Measurements from ENCODE around the gene ADAM29.

DNA sequence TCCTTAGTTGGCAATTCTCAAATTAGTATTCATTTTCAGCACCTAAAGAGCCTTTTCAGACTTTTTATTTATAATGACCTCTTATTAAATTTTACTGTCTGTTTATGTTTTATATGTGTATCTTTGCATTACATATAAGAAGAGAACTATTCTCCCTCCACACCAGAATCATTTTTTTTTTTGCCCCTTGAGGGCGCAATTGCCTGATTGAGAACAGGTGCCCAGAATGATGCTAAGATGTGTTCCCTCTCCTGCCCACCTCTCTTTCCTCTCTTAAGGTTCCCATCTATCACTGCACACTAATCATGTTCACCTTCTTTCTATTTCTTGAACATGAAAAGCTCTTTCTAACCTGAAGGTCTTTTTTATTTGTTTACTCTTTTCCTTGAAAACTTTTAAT is 44.2 kb upstream of the ADAM29 start:
- TF ChIP-seq, protein P1, sequence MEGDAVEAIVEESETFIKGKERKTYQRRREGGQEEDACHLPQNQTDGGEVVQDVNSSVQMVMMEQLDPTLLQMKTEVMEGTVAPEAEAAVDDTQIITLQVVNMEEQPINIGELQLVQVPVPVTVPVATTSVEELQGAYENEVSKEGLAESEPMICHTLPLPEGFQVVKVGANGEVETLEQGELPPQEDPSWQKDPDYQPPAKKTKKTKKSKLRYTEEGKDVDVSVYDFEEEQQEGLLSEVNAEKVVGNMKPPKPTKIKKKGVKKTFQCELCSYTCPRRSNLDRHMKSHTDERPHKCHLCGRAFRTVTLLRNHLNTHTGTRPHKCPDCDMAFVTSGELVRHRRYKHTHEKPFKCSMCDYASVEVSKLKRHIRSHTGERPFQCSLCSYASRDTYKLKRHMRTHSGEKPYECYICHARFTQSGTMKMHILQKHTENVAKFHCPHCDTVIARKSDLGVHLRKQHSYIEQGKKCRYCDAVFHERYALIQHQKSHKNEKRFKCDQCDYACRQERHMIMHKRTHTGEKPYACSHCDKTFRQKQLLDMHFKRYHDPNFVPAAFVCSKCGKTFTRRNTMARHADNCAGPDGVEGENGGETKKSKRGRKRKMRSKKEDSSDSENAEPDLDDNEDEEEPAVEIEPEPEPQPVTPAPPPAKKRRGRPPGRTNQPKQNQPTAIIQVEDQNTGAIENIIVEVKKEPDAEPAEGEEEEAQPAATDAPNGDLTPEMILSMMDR (IDR thresholded peaks at IDR 0.05): no peak
- no peak for TF ChIP-seq POLR2A (IDR thresholded peaks at IDR 0.05)

Measured in sigmoid colon (tissue), 3 donors.